Activated T-helper 1 cell treated with Interleukin-2 at 50 U/mL for 16 hours (primary cell): Measurements from ENCODE around the gene EPN1.

Experiments used
- DNase-seq: peaks from one replicate; pipeline ENCODE4 v3.0.0-alpha.2; 2020; ENCODE audit warnings: low read depth

EPN1 gene

DNA sequence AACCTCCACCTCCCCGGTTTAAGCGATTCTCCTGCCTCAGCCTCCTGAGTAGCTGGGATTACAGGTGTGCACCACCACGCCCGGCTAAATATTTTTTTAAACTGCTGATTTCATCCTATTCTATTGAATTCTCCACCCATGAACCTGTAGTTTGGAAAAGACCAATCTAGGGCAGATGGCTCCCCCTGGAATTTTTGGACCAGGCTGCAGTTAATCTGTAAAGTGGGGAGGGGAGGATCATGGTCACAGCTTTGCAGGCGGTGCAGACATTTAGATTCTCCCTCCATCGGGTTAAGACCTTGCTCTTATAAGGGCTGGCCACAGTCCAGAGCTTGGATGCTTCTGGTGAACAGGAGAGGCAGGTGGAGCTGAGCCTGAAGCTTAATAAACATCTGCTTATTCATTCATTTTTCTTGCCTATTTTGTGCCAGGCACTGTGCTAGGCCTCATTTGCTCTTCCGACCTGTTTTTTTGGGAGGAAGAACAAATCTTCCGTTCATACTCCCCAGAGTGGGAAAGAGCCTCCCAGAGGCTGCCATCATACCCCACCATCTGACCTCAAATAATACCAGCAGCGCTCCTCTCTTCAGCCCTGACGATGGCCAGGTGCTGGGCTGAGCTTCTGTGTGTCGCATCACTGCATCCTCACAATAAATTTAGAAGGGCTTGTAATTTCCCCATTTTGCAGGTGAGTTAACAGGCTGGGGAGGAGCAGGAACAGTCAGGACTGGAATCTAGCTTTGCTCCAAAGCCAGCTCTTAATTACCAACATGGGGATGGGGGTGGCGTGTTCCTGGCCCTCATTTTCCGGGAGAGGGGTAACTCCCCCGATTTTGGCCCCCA is 27.9 kb upstream of the EPN1 start:
- DNase-seq: no peak

DNA sequence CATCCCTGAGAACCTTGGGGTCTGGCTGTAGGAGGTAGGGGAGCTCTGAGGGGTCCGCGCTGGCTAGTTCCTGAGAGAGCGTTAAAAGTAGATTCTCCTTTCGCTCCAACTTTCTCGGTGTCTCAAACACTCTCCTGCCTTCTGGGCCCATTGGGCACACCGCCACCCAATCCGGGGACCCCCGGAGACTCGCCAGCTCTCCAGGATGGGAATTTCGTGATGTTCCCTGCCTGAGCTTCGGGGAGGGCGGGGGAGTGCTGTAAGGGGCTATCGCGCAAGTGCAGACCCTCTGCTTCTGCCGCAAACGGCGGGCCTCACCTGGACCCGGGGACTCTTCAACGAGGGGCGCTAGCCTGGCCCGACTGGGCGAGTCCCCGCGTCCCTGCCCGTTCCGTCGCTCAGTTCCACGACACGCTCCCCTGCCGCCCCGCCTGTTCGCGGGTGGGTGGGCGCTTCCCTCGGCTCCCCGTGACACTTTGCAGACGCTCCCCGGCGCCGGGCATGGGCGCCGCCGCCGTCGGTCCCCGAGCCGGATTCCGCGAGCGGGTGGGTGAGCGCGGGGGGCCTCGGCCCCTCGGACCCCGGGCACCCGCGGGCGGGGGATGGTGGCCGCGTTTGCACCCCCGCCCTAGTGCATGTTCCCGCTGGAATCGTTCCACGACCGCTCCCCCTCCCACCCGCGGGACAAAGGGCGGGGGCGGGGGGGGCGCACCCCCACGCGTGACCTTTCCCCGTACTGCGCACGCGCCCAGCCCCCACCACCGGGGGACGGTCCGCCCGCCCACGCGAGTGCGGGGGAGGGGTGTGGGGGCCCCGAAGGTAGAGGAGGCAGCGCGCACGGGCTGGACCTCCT is 27.1 kb upstream of the EPN1 start, which contains the start of gene CCDC106:
Gene CCDC106, plus strand, starts transcription at position 481 of the 853 bp plus-strand sequence. CDS start 835 bp downstream, outside the sequence.
- no peak for DNase-seq

DNA sequence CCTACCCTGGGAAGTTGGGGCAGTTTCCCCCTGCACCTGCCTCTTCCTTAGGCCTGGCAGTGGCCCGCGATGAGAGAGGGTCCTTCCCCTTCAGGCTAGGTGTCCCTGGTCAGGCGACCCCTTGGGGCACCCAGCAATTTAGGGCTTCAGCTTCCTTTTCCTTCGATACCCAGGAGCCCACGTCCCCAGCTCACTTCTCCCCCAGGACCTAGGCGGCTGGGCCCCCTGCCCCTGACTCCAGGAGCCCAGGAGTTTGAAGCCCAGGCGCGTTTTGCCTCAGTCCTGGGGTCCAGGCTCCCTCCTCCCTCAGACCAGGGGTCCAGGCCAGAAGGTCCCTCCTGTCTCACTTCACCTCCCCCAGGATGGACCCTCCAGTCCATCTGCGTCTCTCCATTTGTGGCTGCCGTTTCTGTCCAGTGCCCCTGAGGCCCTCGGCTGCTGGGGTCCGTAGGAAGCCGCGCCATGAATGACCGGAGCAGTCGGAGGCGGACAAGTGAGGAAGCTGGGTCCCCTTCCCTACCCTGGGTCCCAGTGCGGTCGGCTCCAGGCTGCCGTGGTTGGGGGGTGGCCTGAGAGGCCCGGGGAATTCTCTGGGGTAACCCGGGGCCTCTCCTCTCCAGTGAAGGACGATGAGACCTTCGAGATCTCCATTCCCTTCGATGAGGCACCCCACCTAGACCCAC is 26.3 kb upstream of the EPN1 start:
- DNase-seq: no peak

DNA sequence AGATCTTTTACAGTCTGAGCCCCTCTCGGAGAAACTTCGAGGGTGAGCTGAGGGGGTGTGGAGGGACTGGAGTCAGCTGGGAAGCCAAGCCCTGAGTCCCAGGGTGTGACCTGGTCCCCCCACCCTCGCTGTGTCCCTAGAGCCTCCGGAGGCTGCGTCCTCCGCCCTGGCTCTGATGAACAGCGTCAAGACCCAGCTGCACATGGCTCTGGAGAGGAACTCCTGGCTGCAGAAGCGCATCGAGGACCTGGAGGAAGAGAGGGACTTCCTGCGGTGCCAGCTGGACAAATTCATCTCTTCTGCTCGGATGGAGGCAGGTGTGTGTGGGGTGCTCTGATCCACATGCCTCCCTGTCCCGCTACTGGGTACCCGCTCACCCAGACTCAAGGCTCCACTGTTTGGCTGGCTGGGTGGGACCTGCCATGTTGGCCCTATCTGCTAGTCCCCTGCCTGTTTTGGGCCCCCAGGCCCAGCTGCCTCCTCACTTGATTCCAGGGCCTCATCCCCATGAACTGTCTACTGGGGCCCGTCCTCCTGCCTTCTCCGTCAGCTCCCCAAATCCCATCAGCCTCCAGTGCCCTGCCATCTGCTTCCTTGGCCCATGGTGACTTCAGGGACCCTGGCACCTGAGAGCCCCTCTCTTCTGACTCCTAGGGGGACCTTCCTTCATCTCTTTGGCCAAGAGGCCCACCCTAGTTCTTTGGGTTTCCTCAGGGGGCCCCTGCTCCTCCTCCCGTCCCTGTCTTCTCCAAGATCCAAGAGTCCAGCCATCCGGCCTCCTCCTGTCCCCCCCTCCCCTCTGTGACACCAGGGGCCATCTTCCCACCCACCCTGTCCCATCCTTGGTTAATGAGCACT is 25.5 kb upstream of the EPN1 start:
- no peak for DNase-seq

DNA sequence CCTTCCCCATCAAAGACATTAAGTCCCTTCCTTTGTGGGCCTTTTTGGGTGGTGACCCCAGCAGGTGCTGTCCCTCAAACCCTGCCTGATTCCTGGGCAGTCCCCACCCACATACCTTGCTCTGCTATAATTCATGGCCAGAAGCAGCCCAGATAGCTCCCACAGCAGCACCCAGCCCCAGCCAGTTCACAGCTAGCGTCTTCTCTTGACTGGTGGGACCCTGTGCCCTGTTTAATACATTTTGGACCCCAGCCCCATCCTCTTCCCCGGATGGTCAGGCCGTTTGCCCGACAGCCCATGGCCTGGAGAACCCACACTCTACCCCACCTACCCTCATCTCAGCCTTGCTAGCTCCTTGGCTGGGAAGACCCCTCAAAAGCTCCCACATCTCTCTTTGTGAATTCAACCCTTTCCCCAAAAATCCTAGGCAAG is 24.9 kb upstream of the EPN1 start:
- DNase-seq: no peak

DNA sequence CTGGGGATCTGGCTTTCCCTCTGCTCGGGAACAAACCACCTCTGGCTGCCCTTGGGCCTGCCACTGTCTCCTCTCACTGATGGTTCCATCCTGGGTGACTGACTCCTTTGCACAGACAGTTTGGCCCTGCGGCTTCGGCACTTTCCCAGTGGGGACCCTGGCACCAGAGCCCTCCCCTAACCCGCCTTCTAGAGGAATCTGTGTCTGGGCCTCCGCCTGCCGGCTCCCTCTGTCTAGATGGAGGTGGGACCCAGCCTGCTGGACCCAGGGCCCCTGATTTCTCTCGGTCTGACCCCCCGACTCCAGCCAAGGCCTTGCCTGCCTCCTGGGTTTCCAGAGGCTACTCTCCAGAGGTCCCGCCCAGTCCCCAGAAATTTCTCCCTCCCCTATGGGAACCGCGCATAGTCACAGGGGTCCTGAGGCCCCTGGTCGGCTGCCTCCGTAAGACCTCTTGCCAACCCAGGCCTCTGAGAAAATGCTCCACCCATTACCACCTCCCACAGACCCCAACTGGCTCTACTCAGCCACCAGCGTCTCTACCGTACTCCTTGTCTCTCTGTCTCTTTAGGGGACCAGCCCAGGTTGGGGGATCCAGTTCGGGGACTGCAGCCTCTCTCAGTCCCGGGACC is 24.3 kb upstream of the EPN1 start:
- DNase-seq: no peak

DNA sequence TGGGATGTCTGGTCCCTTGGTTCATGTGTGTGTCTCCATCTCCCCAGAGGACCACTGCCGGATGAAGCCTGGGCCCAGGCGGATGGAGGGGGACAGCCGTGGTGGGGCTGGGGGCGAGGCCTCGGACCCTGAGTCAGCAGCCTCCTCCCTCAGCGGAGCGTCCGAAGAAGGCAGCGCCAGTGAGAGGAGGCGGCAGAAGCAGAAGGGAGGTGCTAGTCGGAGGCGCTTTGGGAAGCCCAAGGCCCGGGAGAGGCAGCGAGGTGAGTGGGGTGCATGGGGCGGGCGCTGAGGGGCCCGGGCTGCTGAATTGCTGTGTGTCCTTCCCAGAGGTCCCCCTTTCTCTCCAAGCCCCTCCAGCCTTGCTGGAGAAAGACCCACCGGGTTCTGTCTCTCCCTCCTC is 23.8 kb upstream of the EPN1 start:
- no peak for DNase-seq

DNA sequence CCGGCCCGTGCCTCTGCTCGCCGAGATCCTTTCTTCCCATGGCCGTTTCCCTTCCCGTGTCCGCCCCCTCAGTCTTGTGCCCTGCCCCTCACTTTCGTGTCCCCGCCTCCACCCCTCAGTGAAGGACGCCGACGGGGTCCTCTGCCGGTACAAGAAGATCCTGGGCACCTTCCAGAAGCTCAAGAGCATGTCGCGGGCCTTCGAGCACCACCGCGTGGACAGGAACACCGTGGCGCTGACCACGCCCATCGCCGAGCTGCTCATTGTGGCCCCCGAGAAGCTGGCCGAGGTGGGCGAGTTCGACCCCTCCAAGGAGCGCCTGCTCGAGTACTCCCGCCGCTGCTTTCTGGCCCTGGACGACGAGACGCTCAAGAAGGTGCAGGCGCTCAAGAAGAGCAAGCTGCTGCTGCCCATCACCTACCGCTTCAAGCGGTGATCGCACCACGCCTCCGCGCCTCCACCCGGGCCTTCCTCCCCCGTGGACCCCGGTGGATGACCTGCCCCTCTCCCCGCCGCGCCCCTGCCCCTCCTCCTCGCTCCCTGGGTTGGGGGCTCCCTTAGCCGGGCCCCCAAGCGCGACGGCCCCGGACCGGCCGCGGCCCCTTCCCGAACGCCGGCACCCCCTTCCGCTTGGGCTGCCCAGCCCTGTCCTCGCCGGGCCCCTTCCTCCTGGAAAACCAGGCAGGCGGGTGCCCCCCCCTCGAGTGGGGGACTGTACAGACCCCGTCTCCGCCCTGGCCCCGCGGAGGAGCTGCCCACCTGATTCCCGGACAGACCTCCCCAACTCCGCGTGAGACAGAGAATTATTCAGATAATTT is 22.5 kb upstream of the EPN1 start:
- DNase-seq: no peak

DNA sequence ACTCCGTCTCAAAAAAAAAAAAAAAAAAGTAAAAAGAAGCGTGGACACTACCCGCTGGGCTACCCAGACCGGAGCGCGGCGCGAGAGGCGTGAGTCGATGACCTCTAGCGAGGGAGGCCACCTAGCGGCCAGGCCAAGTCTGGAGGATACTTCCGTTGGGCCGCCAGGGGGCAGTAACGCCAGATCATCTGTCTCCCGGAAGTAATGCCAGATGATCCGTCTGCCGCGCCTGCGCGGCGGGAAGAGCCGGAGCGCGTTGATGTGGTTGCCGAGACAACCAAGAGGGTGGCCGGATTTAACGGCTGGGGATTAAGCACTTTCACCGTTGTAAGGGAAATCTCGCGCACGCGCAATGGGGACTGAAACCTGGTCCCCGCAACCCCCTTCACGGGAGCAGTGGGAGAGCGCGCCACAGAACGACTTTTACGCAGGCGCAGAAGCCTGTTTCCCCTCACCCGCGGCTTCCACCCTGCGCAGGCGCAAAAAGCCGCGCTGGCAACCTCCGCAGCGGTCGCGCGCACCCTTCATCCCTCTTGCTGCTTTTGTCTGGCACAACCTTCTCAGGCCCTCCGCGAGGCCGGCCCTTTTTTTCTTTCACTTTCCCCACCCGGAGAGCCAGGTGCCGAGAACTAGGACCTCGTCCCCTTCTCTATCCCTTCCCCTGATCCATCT is 21.2 kb upstream of the EPN1 start:
- peak; percentile 98 for DNase-seq

DNA sequence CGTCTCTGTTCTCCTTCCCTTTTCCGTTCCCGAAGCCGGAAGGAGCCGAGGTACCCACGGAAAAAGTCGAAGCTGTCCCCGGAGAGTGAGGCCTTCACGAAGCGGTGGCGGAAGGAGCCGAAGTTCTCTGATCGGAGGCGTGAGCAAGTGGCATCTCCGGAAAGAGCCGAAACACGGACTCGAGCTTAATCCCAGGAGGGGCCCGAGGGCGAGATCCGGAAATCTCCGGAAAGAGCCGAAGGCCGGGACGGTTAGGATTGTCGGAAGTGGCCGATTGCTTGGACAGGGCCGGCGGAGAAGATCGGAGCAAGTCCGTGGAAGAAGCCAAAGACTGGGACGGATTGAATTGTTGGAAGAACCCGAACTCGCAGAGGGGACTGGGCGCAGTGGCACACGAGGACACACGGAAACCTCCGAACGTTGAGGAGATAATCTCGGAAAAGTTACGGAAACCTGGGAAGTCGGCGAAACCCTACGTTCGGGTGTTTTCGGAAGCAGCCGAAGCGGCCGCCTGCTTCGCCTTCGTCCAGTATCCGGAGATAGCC is 20.6 kb upstream of the EPN1 start:
- DNase-seq: peak; percentile 96

DNA sequence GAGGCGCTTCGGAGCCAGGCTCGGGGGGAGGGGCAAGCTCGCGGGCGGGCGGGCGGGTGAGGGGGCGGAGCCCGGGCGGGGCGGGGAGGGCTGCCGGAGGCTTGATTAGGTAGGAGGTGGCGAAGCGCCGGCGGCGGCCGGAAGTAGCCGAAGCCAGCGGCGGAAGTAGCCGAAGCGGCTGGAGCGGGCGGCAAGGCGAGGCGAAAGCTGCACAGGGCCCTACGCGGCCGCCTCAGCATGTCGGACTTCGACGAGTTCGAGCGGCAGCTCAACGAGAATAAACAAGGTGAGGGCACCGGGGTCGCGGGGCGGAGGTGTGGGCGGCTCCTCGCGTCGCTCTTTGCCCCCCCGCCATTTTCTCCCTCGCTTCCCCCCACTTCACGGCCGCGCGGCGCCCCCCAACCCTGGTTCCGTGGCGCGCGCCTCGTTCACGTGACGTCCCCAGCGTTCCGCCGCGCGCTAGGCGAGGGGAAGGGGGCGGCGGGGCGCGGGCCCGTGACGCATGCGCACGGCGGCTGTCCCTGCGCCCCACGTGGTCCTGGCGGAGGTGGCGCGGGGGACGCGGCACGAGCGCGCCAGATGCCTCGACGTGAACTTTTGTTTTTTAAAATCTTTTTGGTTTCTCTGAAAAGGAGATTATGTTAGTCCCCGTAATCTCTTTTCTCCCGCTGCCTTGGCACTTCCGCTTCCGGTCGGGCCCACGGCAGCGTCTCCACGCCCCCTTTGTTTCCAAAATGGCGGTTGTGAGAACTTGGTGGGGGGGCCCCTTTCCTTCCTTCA is 20.0 kb upstream of the EPN1 start, which contains the start of gene U2AF2:
Gene U2AF2, plus strand, starts transcription at position 168 of the 780 bp plus-strand sequence. Its CDS starts 70 bp downstream, at position 238.
- DNase-seq: peak; percentile 95

DNA sequence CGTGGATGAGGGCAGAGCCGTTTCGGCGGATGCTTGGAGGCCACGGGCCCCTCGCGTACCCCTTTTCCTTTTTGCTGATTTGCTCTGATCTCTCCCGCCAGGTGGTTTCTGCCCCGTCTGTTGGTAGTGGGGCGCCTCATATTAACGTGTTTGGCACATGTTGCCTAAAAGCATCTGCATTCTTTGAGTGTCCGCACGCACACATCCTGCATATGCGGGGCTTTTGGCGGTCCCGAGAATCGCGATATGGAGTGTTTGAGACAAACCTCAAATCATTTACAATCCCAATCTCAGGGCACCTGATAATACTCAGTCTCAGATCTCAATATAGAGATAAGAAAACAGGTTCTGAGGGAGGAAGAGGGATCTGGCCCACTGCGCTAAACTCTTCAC is 19.4 kb upstream of the EPN1 start:
- DNase-seq: no peak

DNA sequence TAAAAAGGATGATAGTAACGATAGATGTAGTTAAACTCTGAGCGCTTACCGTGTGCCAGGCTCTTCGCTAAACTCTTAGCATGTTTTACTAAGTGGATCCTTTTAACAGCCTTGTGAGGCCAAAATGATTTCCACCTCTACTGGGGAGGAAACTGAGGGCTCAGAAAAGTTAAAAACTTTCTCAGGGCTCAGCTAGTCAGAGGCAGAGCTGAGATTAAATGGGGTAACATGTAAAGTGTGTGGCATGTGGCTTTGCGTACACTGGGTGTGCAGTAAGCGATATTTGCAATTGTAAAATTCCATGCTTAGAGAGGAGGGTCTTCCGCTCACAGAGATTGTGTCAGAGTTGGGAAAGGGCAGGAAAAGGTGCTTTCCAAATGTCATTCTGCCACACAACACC is 18.5 kb upstream of the EPN1 start:
- DNase-seq: no peak

DNA sequence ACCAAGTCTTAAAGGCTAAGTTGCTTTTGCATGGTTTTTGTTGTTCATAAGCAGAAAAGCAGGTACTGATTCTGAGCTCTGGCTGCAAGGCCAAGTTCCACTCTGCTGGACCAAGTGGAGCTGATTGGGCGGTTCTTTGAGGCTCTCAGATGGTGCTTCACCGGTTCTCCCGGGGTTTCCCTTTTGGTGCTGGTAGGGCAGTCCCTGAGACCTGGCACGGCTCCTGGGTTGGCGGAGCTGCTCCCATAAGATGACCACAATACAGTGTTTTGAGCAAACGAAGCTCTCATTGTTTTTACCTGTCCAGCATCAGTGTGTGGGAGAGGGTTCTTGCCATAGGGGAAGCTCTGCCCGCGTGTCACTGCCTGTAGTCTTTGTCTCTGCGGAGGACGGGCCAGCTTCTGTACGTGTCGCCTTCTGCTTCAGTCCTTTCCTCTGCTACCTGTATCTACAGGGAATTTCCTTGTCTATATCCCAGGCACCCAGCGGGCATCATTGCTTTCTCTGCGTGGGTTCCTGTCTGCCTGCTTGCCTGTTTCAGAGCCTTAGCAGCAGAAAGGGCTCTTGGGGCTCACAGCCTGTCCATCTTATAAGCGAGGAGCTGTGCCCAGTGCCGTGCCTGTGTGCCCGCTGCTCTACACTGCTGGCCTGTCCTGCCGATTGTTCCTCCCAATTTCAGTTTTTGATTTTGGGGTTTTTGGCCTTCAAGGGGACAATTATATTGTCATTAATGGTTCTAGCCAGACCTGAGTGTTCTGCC is 17.9 kb upstream of the EPN1 start:
- DNase-seq: no peak

DNA sequence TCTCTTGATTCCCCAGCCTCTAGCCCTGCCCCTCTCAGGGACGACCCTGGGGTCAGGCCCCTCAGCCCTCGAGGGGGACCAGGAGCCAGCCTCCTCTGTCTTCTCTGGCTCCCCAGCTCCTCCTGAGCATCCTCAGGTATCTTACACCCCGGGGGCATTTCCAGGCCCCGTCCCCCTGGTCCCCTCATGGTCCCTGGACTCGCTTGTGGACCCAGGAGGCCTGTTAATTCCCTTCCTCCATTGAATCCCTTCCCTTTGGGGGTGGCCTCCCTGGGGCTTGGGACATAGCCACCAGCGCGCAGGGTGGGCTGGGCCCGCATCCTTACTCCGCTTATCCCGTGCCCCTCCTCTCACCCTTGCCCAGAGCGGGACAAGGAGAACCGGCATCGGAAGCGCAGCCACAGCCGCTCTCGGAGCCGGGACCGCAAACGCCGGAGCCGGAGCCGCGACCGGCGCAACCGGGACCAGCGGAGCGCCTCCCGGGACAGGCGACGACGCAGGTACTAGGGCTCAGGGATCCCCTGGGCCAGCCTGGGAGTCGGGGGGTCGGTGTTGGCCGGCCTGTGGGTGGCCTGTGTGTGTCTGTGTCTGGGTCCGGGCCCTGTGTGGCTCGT is 16.1 kb upstream of the EPN1 start:
- no peak for DNase-seq

DNA sequence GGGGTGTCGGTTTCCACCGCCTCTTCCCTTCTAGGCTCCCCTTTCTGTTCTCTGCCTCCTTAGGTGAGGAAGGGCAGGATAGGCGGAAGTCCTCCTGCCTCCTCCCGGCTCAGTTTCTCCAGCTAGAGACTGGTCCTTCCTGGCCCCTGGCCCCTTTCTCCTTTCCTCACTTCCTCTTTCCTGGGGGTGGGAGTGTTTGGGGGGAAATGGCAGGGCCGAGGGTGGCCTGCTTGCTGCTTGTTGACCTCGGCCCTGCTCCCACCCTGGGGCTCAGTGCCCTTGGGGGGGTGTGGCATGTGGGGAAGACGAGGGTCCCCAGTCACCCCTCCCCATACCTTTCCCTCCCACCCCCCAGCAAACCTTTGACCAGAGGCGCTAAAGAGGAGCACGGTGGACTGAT is 15.2 kb upstream of the EPN1 start:
- DNase-seq: no peak

DNA sequence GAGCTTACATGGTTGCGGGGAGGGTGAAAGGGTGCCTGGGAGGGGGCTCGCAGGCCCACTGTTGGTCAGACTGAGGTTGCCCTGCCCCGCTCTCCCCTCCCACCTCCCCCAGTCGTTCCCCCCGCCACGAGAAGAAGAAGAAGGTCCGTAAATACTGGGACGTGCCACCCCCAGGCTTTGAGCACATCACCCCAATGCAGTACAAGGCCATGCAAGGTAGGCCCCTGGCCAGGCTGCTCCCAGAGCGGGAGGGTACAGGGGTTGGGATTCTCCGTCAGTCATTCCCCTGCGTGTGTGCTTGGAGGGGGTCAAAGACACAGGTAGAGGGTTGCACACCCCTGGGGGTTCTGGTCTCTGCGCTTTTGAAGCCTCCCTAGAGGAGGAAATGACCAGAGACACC is 14.6 kb upstream of the EPN1 start:
- DNase-seq: no peak
